Measurements from ENCODE around the gene ANXA4.
"Not testable (repeated sequence)": the region's sequence is repeated elsewhere in the genome, so short reads cannot be mapped to it uniquely, and the experiment has no call there.

ANXA4 gene

DNA sequence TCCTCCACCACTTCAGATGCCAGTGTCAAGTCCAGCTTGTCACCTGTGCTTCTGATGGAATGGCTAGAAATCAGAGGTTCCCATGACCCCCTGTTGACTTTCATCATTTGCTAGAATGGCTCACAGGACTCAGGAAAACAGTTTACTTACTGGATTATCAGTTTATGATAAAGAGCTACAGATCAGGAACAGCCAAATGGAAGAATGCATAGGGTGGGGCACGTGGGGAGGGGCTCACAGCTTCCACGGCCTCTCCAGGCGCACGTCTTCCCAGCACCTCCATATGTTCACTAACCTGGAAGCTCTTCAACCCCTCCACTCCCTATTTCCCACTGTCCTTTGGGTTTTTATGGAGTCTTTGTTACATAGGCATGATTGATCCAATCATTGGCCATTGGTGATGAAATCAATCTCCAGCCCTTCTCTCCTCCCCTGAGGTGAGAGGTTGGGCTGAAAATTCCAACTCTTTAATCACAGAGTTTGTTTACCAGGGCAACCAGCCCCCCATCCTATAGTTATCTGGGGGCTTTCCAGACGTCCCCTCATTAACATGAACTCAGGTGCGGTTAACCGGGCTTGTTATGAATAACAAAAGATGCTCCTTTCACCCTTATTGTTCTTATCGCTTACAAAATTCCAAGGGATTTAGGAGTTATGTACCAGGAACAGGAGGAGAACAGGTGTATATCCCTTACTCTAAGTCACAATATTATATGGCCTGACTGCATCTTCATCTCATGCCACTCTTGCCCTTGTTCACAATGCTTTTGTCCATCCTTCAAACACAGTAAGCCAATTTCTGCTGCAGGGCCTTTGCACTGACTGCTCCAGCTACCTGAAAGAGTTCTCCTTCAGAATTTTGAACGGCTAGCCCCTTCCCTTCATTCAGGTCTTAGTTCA is 35.2 kb downstream of the ANXA4 start:
- DNase-seq (ENCODE audit: low read depth in 2 of 3, low spot score in 1 of 3), result no peak

GRCh38 chr2:69777786-69778105 is 35.8 kb downstream of the ANXA4 start:
- no peak for DNase-seq (ENCODE audit: low read depth in 2 of 3, low spot score in 1 of 3)

DNA sequence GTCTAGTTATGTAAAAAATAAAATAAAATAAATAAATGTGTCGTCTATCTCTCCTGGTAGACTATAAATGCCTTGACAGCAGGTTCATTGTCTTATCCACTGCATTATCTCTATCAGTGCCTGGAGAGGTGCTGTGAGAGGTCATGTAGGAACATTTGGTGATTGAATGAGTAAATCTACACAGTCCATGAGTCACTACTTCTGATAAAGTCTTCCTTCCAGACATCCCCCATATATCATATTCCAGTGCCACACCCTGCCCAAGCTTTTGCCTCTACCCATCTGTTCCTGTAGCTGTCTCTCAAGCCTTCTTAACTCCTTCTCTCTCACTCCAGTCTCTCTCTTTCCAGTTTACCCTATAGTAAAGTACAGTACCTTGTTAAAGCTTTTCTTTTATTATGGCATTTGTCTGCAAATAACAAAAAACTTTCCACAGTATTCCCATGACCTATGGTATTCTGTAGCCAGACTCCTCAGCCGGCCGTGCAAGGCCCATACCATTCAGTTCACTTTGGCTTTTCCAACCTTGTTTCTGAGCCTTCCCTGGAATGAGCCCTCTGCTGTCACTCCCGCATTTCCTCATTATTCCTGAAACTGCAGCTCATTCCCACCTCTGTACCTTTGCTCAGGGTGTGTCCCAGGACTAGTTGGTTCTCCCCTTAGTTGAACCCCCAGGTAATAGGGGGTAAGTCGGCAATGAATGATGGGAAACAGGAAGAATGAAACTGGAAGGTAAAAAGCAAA is 37.5 kb downstream of the ANXA4 start:
- no peak for DNase-seq (ENCODE audit: low read depth in 2 of 3, low spot score in 1 of 3)

DNA sequence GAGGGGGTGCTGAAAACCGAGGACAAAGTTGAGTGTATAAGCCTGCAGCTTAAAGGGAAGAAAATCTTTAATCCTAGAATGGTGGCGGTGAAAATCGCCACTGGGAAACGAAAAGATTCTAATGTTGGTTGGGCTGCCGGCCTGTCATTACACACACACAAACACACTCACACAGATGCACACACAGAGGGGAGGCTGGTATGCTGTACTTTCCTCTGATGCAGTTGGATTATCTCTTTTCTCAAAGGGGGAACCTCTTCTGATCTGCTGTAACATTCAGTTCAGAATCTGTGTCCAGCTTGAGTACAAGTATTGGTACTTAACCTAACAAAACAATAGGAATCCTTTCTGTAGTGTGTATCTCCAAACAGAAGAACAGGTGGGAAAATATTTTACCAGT is 39.0 kb downstream of the ANXA4 start:
- DNase-seq (ENCODE audit: low read depth in 2 of 3, low spot score in 1 of 3), result no peak

- DNase-seq (ENCODE audit: low read depth in 2 of 3, low spot score in 1 of 3), result no peak
Observed at GRCh38 chr2:69781321-69782248, 39.7 kb downstream of the ANXA4 start.

- DNase-seq (ENCODE audit: low read depth in 2 of 3, low spot score in 1 of 3), result no peak
Observed at GRCh38 chr2:69784228-69784627, 42.3 kb downstream of the ANXA4 start.

DNA sequence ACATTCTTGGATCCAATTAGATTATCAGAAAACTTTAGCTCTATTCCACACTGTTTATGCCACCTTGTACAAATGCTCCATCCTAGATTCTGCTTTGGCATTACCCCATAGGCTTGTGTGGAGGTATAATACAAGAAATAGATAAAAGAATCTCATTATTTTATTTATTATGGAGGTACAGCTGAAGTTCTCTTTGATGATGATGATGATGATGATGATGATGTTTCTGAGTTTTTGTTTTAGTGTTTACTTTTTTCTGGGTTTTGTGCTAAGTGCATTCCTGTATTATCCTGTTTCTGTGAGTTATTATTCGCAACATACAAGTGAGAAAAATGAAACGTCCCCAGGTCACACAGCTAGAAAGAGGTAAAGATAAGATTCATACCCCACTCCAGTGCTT is 43.4 kb downstream of the ANXA4 start:
- DNase-seq (ENCODE audit: low read depth in 2 of 3, low spot score in 1 of 3), result no peak

DNA sequence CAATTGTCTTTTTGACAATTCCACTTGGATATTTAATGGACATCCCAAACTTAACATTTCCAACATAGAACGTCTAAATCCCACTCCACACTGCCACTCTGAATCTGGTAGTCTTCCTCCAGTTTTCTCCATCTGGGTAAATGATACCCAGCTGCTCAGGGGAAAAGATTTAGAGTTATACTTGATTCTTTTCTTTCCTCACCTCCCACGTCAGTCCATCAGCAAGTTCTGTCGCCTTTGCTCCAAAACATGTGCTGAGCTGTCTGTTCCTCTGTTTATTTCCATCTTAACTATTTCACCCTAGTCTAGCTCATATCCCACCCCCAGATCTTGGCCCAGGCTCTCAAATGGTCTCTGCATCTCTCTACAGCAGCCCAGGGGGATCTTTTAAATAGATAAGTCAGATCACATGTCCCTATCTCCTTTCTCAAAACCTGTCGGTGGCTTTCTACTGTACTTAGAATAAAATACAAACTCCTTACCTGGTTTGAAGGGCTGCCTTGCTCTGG is 44.2 kb downstream of the ANXA4 start:
- DNase-seq (ENCODE audit: low read depth in 2 of 3, low spot score in 1 of 3), result no peak

- DNase-seq (ENCODE audit: low read depth in 2 of 3, low spot score in 1 of 3), result no peak
Observed at GRCh38 chr2:69789175-69789721, 47.3 kb downstream of the ANXA4 start.

- DNase-seq (ENCODE audit: low read depth in 2 of 3, low spot score in 1 of 3), result no peak
Observed at GRCh38 chr2:69789772-69790600, 48.1 kb downstream of the ANXA4 start.

DNA sequence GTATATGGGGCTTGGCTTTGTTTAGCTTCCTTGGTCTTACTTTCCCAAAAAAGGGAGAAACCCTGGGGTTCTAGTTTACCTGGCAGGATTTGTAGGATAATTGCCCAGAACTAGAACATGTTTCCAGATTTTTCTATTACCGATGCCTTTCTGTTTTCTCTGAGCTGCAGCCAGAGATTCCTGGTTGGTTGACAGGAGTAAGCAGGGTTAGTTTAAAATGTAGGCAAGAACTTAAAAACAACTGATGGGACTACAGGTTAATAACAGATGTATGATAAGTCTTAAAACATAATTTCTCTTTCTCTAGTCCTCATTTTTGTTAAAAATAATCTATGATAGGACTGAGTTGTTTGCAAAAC is 48.6 kb downstream of the ANXA4 start:
- no peak for DNase-seq (ENCODE audit: low read depth in 2 of 3, low spot score in 1 of 3)

DNA sequence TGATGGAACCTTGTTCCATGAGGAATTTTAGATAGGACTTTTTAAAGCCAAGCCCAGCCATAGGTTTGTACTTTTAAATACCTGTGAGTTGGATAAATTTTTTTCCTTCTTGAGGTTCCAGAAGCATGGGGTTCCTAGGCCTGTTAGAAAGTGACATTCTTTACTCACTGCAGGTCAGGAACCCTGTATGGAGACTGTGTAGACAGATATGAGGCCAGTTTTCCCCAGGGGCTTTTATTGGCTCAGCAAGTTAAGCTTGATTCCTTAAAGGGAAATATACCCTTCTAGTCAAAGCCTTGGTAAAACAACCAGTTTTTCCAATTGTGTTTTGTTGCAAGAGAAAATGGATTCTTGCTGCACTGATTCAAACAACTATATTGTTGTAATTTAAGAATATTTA is 49.1 kb downstream of the ANXA4 start:
- DNase-seq (ENCODE audit: low read depth in 2 of 3, low spot score in 1 of 3), result no peak

GRCh38 chr2:69796174-69796573 is 54.2 kb downstream of the ANXA4 start:
- DNase-seq (ENCODE audit: low read depth in 2 of 3, low spot score in 1 of 3), result no peak

GRCh38 chr2:69797235-69797634 is 55.3 kb downstream of the ANXA4 start:
- DNase-seq (ENCODE audit: low read depth in 2 of 3, low spot score in 1 of 3), result no peak

GRCh38 chr2:69797836-69798289 is 55.9 kb downstream of the ANXA4 start:
- DNase-seq (ENCODE audit: low read depth in 2 of 3, low spot score in 1 of 3), result no peak

DNA sequence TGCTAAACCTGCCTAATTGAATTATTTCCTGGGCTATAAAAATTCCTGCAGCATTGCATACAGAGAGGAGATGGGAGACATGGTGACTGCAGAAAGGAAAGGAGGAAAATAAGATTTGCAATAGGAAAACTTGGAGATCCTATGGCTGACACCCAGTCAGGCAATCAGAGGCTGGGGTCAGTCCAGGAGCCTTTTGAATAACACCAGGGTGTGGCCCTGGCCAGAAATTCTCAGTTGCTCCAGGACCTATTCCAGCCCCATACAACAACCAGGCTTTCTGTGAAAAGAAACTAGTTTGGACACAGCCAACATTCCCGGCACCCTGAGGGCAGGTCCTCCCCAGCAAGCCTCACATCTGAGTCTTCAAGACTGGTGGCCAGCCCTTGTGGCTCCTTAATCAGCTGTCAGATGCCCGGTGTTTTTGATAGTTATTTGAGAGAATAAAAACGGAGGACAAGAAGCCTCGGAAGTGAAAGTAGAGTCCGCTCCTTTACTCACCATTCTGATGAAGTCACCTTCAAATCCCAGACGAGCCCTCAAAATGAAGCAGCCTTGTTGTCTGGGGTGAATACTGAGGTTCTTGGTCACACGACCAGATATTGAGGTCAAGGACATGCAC is 56.5 kb downstream of the ANXA4 start:
- DNase-seq (ENCODE audit: low read depth in 2 of 3, low spot score in 1 of 3), result no peak

GRCh38 chr2:69798909-69799526 is 57.1 kb downstream of the ANXA4 start:
- no peak for DNase-seq (ENCODE audit: low read depth in 2 of 3, low spot score in 1 of 3)

DNA sequence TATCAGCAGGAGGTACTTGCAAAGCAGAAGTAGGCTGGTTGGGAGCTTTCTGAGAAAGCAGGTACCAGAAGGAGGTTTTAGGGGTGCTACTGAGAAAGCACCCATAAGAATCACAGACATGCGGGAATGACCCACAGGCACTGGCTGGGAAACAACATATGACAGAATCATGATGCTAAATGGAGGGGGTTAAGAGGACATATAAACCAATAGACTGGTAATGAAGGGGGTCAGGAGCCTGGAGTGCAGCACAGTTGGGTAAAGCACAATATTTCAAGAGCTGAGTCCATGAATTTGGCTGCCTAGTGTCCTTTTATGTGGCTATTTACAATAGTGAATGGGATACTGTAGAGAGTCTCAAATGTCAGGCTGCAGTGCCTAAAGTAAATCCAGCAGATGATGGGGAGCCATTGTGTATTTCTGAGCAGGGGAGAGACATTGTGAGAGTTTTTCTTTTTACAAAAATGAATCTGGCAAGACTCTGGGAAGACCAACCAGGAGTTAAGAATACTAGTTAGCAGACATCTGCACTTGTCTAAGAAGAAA is 59.9 kb downstream of the ANXA4 start:
- no peak for DNase-seq (ENCODE audit: low read depth in 2 of 3, low spot score in 1 of 3)

DNA sequence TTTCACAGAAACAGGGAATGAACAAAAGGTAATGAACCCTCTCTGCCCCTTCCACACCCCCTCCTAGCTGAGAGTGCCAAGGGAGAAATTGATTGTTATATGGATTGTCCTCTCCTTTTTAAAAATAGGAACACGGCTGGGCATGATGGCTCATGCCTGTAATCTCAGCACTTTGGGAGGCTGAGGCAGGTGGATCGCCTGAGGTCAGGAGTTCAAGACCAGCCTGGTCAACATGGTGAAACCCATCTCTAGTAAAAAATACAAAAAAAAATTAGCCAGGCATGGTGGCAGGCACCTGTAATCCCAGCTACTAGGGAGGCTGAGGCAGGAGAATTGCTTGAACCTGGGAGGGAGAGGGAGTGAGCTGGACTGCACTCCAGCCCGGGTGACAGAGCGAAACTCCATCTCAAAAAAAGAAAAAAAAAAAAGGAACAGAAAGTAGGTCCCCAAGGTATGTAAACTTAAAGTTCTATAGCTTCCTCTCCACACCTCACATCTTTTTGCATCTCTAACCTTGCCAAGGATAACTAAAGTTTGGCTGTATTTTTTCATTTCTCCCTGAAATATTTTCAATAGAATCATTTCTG is 60.9 kb downstream of the ANXA4 start:
- DNase-seq (ENCODE audit: low read depth in 2 of 3, low spot score in 1 of 3), result not testable (repeated sequence)

All from stimulated activated CD4-positive, alpha-beta T cell treated with anti-CD3 and anti-CD28 coated beads, Interleukin-12 subunit alpha, Interleukin-12 subunit beta, amount 100 ng/mL, for 48 hours (primary cell).